Gastroesophageal sphincter (tissue), 4 donors: ENCODE data around the gene NR3C2. TPM values are rescaled to one million over a fixed set of nuclear protein-coding genes. Genes with fewer than 3 reads are reported as not detected.

ENCODE experiments used
- ATAC-seq: fragments of 150-250 bp; one replicate; pipeline ENCODE4 v1.9.1; 2016; ENCODE audit warnings: mild to moderate bottlenecking, moderate library complexity
- H3K27ac ChIP-seq, 4 donors: fragments of 200-600 bp; sonication (generic) in 3 of 4; 1 replicate in 3 of 4; 2 replicates in 1 of 4; pipeline ENCODE4 v1.5.1; 2016 to 2019
- H3K27me3 ChIP-seq: fragments of 200-600 bp; sonication (generic); one replicate; pipeline ENCODE4 v1.5.1; 2019
- H3K36me3 ChIP-seq, 2 donors: fragments of 200-600 bp; sonication (generic); one replicate each; pipeline ENCODE4 v1.5.1; 2019; ENCODE audit warnings: control low read depth in 1 of 2
- H3K4me1 ChIP-seq, 3 donors: fragments of 200-600 bp; sonication (generic); 1 replicate in 2 of 3; 2 replicates in 1 of 3; pipeline ENCODE4 v1.5.1; 2016 to 2019; ENCODE audit warnings: control low read depth in 2 of 3
- H3K4me3 ChIP-seq, 2 donors: fragments of 200-600 bp; sonication (generic); one replicate each; pipeline ENCODE4 v1.5.1; 2019; ENCODE audit warnings: mild to moderate bottlenecking in 1 of 2, moderate library complexity in 1 of 2
- H3K9me3 ChIP-seq, 3 donors: fragments of 200-600 bp; sonication (generic); one replicate each; pipeline ENCODE4 v1.5.1; 2017 to 2019; ENCODE audit warnings: control low read depth in 2 of 3
- CTCF ChIP-seq, 4 experiments: fragments of 200-600 bp in 2 of 4; fragments of 450-650 bp in 2 of 4; sonication (generic) in 1 of 4; IDR thresholded peaks; one replicate each; pipeline ENCODE4 v1.5.1; 2017 to 2019; ENCODE audit warnings: antibody characterized with exemption in 4 of 4, mild to moderate bottlenecking in 2 of 4, moderate library complexity in 2 of 4
- EP300 ChIP-seq: sonication (generic); formaldehyde crosslinking; IDR thresholded peaks from one replicate; pipeline ENCODE4 v1.6.1; 2017; ENCODE audit warnings: antibody characterized with exemption, mild to moderate bottlenecking
- POLR2A ChIP-seq, 2 donors: fragments of 450-650 bp; IDR thresholded peaks; one replicate each; pipeline ENCODE4 v1.6.1; 2017; ENCODE audit warnings: antibody characterized with exemption in 2 of 2, mild to moderate bottlenecking in 2 of 2, moderate library complexity in 1 of 2
- POLR2AphosphoS5 ChIP-seq: sonication (generic); formaldehyde crosslinking; IDR thresholded peaks from one replicate; pipeline ENCODE4 v1.6.1; 2017; ENCODE audit warnings: antibody characterized with exemption
- WGBS, 2 donors: methylation state at CpG; one replicate each; pipeline ENCODE4 v1.1.5; 2018; ENCODE audit warnings: low coverage in 1 of 2; 5-methylcytosine and 5-hydroxymethylcytosine counted together
- total RNA-seq, 4 donors: library from RNA; depleted of rRNA; stranded (reverse); fragments of >200 nt; gene quantifications; one replicate each; pipeline ENCODE4 v1.1.0, GENCODE V29; 2016

Gene NR3C2
- total RNA-seq, 4 donors from 2014 or later = 11.6 to 15.9 (median 13.9) TPM

DNA sequence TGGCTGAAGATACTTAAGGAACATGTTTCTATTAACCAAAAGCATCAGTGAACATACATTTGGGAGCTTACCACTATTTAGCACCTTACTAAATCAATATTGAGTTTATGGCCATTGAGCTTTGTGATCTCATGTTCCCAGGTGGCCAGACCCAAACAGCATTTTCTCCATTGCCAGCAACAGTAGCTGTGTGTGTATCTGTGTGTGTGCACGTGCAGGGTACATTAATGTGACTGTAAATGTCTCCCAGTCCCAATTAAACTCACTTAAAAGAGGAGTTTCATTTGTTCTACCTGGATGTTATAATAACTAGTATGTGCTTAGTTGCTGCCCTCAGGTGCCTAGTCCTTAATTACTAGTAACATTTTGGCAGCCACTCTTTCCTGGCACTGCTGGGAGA is 282.4 kb downstream of the NR3C2 start:
- Histone ChIP-seq H3K9me3 (no peaks in the 10 kb centered on the region), H3K4me1 (peaks cover 0 to 10% (median 0%) of the 10 kb centered on the region in 3 donors), H3K27ac (no peak overlapping the region), H3K27me3 (no peaks in the 10 kb centered on the region), H3K36me3 (no peaks in the 10 kb centered on the region), H3K4me3 (no peak overlapping the region)
- 71 to 100% methylated on average over 1 of the region's 1 CpG for WGBS, 2 donors
- no peak for ATAC-seq
- TF ChIP-seq POLR2AphosphoS5 (no peak), POLR2A (IDR thresholded peaks at IDR 0.05) (no peak), CTCF (IDR thresholded peaks at IDR 0.05) (no peak), EP300 (no peak)

- no peak overlapping the region for H3K27ac ChIP-seq
- H3K36me3 ChIP-seq = peaks cover 0 to 16% of the 10 kb centered on the region in 2 donors
- WGBS, 2 donors = 88 to 93% methylated on average over 6 of the region's 6 CpGs
- no peaks in the 10 kb centered on the region for H3K9me3 ChIP-seq
- H3K27me3 ChIP-seq = no peaks in the 10 kb centered on the region
- no peak for ATAC-seq
- no peaks in the 10 kb centered on the region for H3K4me1 ChIP-seq
- TF ChIP-seq CTCF (IDR thresholded peaks at IDR 0.05) (no peak), POLR2AphosphoS5 (no peak), POLR2A (IDR thresholded peaks at IDR 0.05) (no peak), EP300 (no peak)
- no peak overlapping the region for H3K4me3 ChIP-seq
Observed at GRCh38 chr4:148154769-148155168, 287.4 kb downstream of the NR3C2 start.

- TF ChIP-seq CTCF (IDR thresholded peaks at IDR 0.05) (no peak), POLR2A (IDR thresholded peaks at IDR 0.05) (no peak), POLR2AphosphoS5 (no peak), EP300 (no peak)
- no peak for ATAC-seq
- 95 to 100% methylated on average over 3 to 4 of the region's 4 CpGs for WGBS, 2 donors
- H3K27me3 ChIP-seq = no peaks in the 10 kb centered on the region
- no peak overlapping the region for H3K4me3 ChIP-seq
- no peak overlapping the region for H3K27ac ChIP-seq
- H3K36me3 ChIP-seq = peaks cover 0 to 16% of the 10 kb centered on the region in 2 donors
- no peaks in the 10 kb centered on the region for H3K4me1 ChIP-seq
- no peaks in the 10 kb centered on the region for H3K9me3 ChIP-seq
Observed at GRCh38 chr4:148152868-148153625, 289.2 kb downstream of the NR3C2 start.

DNA sequence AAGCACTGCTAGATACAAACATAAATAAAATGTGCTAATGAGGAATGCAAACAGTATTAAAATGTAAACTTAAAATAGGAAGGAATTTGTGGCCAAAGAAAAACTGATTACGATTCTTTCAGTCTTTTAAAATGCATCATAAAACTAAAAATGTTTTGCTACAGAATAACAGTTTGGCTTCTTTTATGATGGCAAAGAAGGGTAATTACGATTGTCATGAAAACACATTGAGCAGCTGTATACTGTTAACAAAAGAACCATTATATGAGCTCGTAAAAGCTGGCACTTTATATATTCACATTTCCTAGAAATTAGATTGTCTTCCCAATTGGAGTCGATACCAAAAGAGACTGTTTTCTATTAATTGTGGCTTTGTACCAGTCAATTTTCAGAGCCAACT is 290.4 kb downstream of the NR3C2 start:
- Histone ChIP-seq H3K9me3 (no peaks in the 10 kb centered on the region), H3K27me3 (no peaks in the 10 kb centered on the region), H3K27ac (no peak overlapping the region), H3K36me3 (peaks cover 0 to 19% of the 10 kb centered on the region in 2 donors), H3K4me1 (no peaks in the 10 kb centered on the region), H3K4me3 (no peak overlapping the region)
- TF ChIP-seq POLR2AphosphoS5 = no peak
- no peak for TF ChIP-seq CTCF (IDR thresholded peaks at IDR 0.05)
- TF ChIP-seq POLR2A (IDR thresholded peaks at IDR 0.05) = no peak
- TF ChIP-seq EP300 = no peak
- WGBS, 2 donors = 58 to 75% methylated on average over 4 of the region's 4 CpGs
- ATAC-seq = no peak

DNA sequence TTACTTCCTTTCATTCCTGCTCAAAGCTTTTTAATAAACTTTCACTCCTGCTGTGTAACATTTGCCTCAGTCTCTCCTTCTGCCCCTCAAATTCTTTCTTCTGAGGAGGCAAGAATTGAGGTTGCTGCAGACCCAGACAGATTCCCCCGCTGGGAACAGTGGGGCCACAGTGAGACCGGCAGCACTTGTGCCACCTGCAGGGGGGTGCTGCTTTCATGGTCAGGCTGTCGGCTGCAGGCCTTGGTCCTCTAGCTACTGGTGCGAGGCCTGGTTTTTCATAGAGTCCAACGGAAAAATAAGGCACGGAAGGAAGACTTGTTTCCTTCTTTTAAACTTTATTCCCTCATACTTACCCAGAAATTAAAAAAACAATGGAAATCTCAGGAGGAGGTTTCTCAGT is 296.7 kb downstream of the NR3C2 start:
- H3K27ac ChIP-seq = no peak overlapping the region
- peaks cover 0 to 36% of the 10 kb centered on the region in 2 donors for H3K36me3 ChIP-seq
- ATAC-seq = no peak
- H3K9me3 ChIP-seq = no peaks in the 10 kb centered on the region
- no peaks in the 10 kb centered on the region for H3K27me3 ChIP-seq
- TF ChIP-seq EP300 = no peak
- TF ChIP-seq CTCF (IDR thresholded peaks at IDR 0.05) = no peak
- no peak for TF ChIP-seq POLR2AphosphoS5
- TF ChIP-seq POLR2A (IDR thresholded peaks at IDR 0.05) = no peak
- 88 to 93% methylated on average over 2 to 3 of the region's 6 CpGs for WGBS, 2 donors
- peaks cover 0 to 3% (median 0%) of the 10 kb centered on the region in 3 donors for H3K4me1 ChIP-seq
- H3K4me3 ChIP-seq = no peak overlapping the region
